ENCODE data around the gene ADAP1.

ADAP1 gene

GRCh38 chr7:940599-941408 is 13.7 kb downstream of the ADAP1 start:
- no peak for TF ChIP-seq CTCF (IDR thresholded peaks at IDR 0.05)

DNA sequence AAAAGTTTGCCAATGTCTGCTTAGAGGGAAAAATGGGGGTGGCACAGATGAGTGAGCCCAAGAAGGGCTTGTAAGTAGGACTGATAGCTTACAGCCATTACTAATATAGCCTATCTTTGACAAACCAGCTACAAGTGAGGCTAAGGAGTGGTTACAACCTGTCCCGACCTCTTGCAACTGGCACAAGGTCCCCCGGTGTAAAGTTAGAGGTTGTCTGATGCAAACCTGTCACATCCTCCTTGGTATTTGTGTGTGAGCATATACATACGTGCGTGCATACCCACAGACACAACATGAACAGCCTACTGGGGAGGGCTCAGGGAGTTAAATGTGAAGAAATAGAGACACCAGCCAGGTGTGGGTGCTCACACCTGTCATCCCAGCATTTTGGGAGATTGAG is 14.6 kb downstream of the ADAP1 start:
- TF ChIP-seq CTCF (IDR thresholded peaks at IDR 0.05): no peak

GRCh38 chr7:938546-939185 is 15.8 kb downstream of the ADAP1 start:
- no peak for TF ChIP-seq CTCF (IDR thresholded peaks at IDR 0.05)

GRCh38 chr7:937856-938484 is 16.5 kb downstream of the ADAP1 start:
- TF ChIP-seq CTCF (IDR thresholded peaks at IDR 0.05): no peak

DNA sequence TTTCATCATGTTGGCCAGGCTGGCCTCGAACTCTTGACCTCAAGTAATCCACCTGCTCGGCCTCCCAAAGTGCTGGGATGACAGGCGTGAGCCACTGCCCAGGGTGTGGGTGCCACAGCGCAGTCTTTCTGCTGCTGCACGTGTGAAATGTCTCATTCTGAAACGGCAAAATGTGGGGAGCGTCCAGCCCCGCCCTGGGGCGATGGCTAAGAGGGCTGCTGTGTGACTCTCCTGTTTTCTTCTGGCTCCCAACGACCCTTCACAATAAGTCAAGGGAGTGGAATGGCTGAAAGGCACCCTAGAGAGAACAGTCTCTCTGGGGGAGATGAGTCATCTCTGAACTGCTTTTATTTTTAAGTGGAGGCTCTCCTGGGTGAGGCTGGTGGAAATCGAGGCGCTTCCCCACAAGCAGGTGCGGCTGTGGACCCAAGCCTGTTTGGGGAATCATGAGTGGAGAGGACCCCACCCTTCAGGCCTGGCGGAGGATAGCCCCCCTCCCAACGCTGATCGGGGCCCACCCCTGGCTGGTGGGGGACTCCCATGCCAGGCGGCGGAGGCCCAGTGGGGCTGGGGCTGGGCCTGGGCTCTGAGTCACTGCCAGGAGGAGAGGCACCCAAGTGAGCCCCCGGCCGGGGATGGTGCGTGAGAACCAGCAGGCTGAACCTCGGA is 18.0 kb downstream of the ADAP1 start:
- TF ChIP-seq CTCF (IDR thresholded peaks at IDR 0.05): no peak

- TF ChIP-seq CTCF (IDR thresholded peaks at IDR 0.05): no peak
Observed at GRCh38 chr7:935874-936385, 18.6 kb downstream of the ADAP1 start.

GRCh38 chr7:935164-935873 is 19.2 kb downstream of the ADAP1 start:
- TF ChIP-seq CTCF (IDR thresholded peaks at IDR 0.05): no peak

Measured in LNCAP (cell line).